ENCODE data around the gene SUGCT.

Gene SUGCT

DNA sequence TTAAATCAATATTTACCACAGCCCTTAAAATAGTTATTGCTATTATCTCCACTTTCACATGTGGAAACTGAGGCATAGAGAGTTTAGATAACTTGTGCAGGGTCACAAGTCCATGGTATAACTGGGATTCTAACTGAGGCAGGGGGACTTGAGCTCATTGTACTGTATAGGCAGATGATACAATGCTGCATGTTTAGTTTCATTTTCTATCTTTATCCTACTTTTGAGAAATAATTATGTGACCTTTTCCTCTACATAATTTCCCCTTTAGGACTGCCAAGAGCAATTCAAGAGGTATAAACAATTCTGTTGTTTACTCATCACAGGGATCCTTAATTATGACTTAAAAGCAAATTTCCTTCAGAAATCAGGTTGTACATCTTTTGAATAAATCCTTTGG, 193.1 kb downstream of the SUGCT start:
- Histone ChIP-seq H3K79me1 (ENCODE audit: low read length) (peaks cover 7% of the 10 kb centered on the region), H3K18ac (ENCODE audit: low read length) (no peak overlapping the region), H3K9ac (ENCODE audit: low read length) (no peak overlapping the region), H3K27ac (ENCODE audit: low read depth, low read length) (no peak overlapping the region), H2AK5ac (ENCODE audit: low read length) (no peak overlapping the region), H2BK120ac (ENCODE audit: insufficient read depth, low read length, poor library complexity) (no peak overlapping the region), H3K23ac (ENCODE audit: low read length) (no peak overlapping the region), H3K79me2 (ENCODE audit: control insufficient read depth, insufficient read depth, low read length, poor library complexity) (no peaks in the 10 kb centered on the region), H2BK5ac (ENCODE audit: low read depth, low read length, poor library complexity) (no peak overlapping the region), H3K4me3 (ENCODE audit: low read depth, low read length) (no peak overlapping the region), H3K14ac (ENCODE audit: low read length) (no peak overlapping the region), H3K36me3 (ENCODE audit: control insufficient read depth in 1 of 2, insufficient read depth in 2 of 2, low read length in 2 of 2) (no peaks in the 10 kb centered on the region), H3K27me3 (ENCODE audit: insufficient read depth, low read length) (no peaks in the 10 kb centered on the region), H4K8ac (ENCODE audit: low read depth, low read length) (no peak overlapping the region), H4K12ac (ENCODE audit: low read depth, low read length) (no peak overlapping the region), H4K91ac (ENCODE audit: low read depth, low read length) (no peak overlapping the region), H3K4me1 (ENCODE audit: control insufficient read depth in 1 of 2, insufficient read depth in 2 of 2, low read length in 2 of 2) (no peaks in the 10 kb centered on the region), H3K4me2 (ENCODE audit: low read length) (no peak overlapping the region), H3K9me3 (ENCODE audit: insufficient read depth, low read depth, low read length) (no peaks in the 10 kb centered on the region), H3K4ac (ENCODE audit: low read depth, low read length) (no peak overlapping the region), H2BK12ac (ENCODE audit: low read length) (no peak overlapping the region), H2AFZ (ENCODE audit: insufficient read depth, low read length, poor library complexity) (no peak overlapping the region)
- DNase-seq, result no peak

DNA sequence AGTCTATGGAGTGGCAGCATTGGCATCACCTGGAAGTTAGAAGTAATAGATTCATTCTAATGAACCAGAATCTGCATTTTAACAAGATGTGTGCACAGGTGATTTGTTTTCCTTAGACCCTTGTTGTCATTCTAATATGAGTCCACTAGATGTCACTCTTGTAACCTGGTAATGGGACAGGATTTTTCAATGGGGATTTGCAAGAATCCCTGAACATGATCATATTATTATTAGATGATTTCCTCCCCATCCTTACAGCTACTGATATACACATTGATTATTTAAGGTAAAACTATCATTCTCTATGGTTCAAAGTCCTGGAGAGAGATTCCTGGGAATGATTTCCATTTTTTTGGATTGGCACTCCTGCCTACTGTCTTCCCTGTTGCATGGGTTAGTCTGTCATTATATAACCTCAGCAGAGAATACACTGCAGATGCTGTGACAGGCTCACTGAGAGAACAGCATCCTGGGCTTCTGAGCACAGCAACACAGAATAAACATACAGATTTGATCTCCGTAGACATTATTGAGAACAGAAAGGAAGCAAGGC, 194.9 kb downstream of the SUGCT start:
- no peak overlapping the region for H3K14ac ChIP-seq (ENCODE audit: low read length)
- H3K4me1 ChIP-seq (ENCODE audit: control insufficient read depth in 1 of 2, insufficient read depth in 2 of 2, low read length in 2 of 2), result no peaks in the 10 kb centered on the region
- no peak overlapping the region for H2BK5ac ChIP-seq (ENCODE audit: low read depth, low read length, poor library complexity)
- H2AK5ac ChIP-seq (ENCODE audit: low read length), result no peak overlapping the region
- no peak overlapping the region for H3K4me3 ChIP-seq (ENCODE audit: low read depth, low read length)
- H4K91ac ChIP-seq (ENCODE audit: low read depth, low read length), result no peak overlapping the region
- peak in 1 of 2 donors; percentile 76 for DNase-seq
- H4K8ac ChIP-seq (ENCODE audit: low read depth, low read length), result no peak overlapping the region
- no peak overlapping the region for H3K4me2 ChIP-seq (ENCODE audit: low read length)
- H3K23ac ChIP-seq (ENCODE audit: low read length), result no peak overlapping the region
- no peaks in the 10 kb centered on the region for H3K36me3 ChIP-seq (ENCODE audit: control insufficient read depth in 1 of 2, insufficient read depth in 2 of 2, low read length in 2 of 2)
- no peaks in the 10 kb centered on the region for H3K9me3 ChIP-seq (ENCODE audit: insufficient read depth, low read depth, low read length)
- no CpG with 5 or more reads among the region's 1 CpG for WGBS (ENCODE audit: extremely low coverage, insufficient coverage, insufficient read length)
- H3K4ac ChIP-seq (ENCODE audit: low read depth, low read length), result no peak overlapping the region
- no peak overlapping the region for H3K18ac ChIP-seq (ENCODE audit: low read length)
- no peak overlapping the region for H2BK120ac ChIP-seq (ENCODE audit: insufficient read depth, low read length, poor library complexity)
- no peak overlapping the region for H3K9ac ChIP-seq (ENCODE audit: low read length)
- peaks cover 7% of the 10 kb centered on the region for H3K79me1 ChIP-seq (ENCODE audit: low read length)
- H4K12ac ChIP-seq (ENCODE audit: low read depth, low read length), result no peak overlapping the region
- no peak overlapping the region for H2BK12ac ChIP-seq (ENCODE audit: low read length)
- H2AFZ ChIP-seq (ENCODE audit: insufficient read depth, low read length, poor library complexity), result no peak overlapping the region
- H3K27me3 ChIP-seq (ENCODE audit: insufficient read depth, low read length), result no peaks in the 10 kb centered on the region
- no peak overlapping the region for H3K27ac ChIP-seq (ENCODE audit: low read depth, low read length)
- no peaks in the 10 kb centered on the region for H3K79me2 ChIP-seq (ENCODE audit: control insufficient read depth, insufficient read depth, low read length, poor library complexity)

DNA sequence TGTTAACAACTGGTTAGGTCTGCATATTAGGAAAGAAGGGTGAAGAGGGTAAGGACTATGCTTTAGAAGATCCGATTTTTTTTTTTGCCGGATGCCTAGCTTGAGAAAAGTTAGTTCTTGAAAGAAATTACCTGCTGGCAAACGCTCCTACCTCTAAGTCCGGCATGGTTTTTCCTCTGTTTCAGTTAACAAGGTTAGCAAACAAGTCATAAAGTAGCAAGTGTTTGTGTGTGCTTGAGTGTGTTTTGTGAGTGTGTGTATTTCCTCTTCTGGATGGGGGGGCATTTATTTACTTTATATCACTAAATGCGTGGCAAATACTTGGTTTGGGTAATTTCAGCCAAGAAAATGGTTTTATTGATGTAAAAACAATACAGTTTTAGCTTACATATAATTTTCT, 195.6 kb downstream of the SUGCT start:
- WGBS (ENCODE audit: extremely low coverage, insufficient coverage, insufficient read length), result no CpG with 5 or more reads among the region's 5 CpGs
- Histone ChIP-seq H3K18ac (ENCODE audit: low read length) (no peak overlapping the region), H3K9me3 (ENCODE audit: insufficient read depth, low read depth, low read length) (no peaks in the 10 kb centered on the region), H4K12ac (ENCODE audit: low read depth, low read length) (no peak overlapping the region), H3K4me3 (ENCODE audit: low read depth, low read length) (no peak overlapping the region), H3K9ac (ENCODE audit: low read length) (no peak overlapping the region), H3K27ac (ENCODE audit: low read depth, low read length) (no peak overlapping the region), H3K23ac (ENCODE audit: low read length) (no peak overlapping the region), H3K4me1 (ENCODE audit: control insufficient read depth in 1 of 2, insufficient read depth in 2 of 2, low read length in 2 of 2) (no peaks in the 10 kb centered on the region), H4K8ac (ENCODE audit: low read depth, low read length) (no peak overlapping the region), H2AFZ (ENCODE audit: insufficient read depth, low read length, poor library complexity) (no peak overlapping the region), H2AK5ac (ENCODE audit: low read length) (no peak overlapping the region), H3K14ac (ENCODE audit: low read length) (no peak overlapping the region), H2BK5ac (ENCODE audit: low read depth, low read length, poor library complexity) (no peak overlapping the region), H3K4me2 (ENCODE audit: low read length) (no peak overlapping the region), H3K36me3 (ENCODE audit: control insufficient read depth in 1 of 2, insufficient read depth in 2 of 2, low read length in 2 of 2) (no peaks in the 10 kb centered on the region), H3K79me1 (ENCODE audit: low read length) (peaks cover 7% of the 10 kb centered on the region), H3K79me2 (ENCODE audit: control insufficient read depth, insufficient read depth, low read length, poor library complexity) (no peaks in the 10 kb centered on the region), H3K27me3 (ENCODE audit: insufficient read depth, low read length) (no peaks in the 10 kb centered on the region), H2BK12ac (ENCODE audit: low read length) (no peak overlapping the region), H3K4ac (ENCODE audit: low read depth, low read length) (no peak overlapping the region), H2BK120ac (ENCODE audit: insufficient read depth, low read length, poor library complexity) (no peak overlapping the region), H4K91ac (ENCODE audit: low read depth, low read length) (no peak overlapping the region)
- DNase-seq, result no peak

DNA sequence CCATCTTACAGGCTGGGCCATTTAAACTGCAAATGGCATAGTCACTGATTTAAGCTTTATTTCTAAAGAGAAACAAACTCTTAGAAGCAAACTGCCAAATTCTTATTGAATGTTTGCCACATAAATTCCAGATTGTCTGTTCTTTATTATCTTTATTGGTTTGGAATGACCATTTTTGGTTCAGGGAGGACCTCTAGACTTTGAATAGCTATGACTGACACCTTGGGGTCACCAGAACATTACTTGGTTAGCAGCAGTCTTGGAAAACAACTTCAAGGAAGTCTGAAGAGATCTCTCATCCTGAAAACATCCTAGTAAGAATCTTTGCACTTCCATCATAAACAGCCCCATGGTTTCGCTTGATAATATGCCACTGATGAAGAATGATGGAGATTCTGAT, 197.1 kb downstream of the SUGCT start:
- Histone ChIP-seq H4K12ac (ENCODE audit: low read depth, low read length) (no peak overlapping the region), H2AFZ (ENCODE audit: insufficient read depth, low read length, poor library complexity) (no peak overlapping the region), H3K36me3 (ENCODE audit: control insufficient read depth in 1 of 2, insufficient read depth in 2 of 2, low read length in 2 of 2) (no peaks in the 10 kb centered on the region), H2BK12ac (ENCODE audit: low read length) (no peak overlapping the region), H3K27ac (ENCODE audit: low read depth, low read length) (no peak overlapping the region), H2BK120ac (ENCODE audit: insufficient read depth, low read length, poor library complexity) (no peak overlapping the region), H3K27me3 (ENCODE audit: insufficient read depth, low read length) (no peaks in the 10 kb centered on the region), H3K4me1 (ENCODE audit: control insufficient read depth in 1 of 2, insufficient read depth in 2 of 2, low read length in 2 of 2) (no peaks in the 10 kb centered on the region), H2BK5ac (ENCODE audit: low read depth, low read length, poor library complexity) (no peak overlapping the region), H4K91ac (ENCODE audit: low read depth, low read length) (no peak overlapping the region), H3K4ac (ENCODE audit: low read depth, low read length) (no peak overlapping the region), H3K79me2 (ENCODE audit: control insufficient read depth, insufficient read depth, low read length, poor library complexity) (no peaks in the 10 kb centered on the region), H4K8ac (ENCODE audit: low read depth, low read length) (no peak overlapping the region), H3K79me1 (ENCODE audit: low read length) (peaks cover 7% of the 10 kb centered on the region), H3K14ac (ENCODE audit: low read length) (no peak overlapping the region), H3K9me3 (ENCODE audit: insufficient read depth, low read depth, low read length) (no peaks in the 10 kb centered on the region), H3K4me2 (ENCODE audit: low read length) (no peak overlapping the region), H3K4me3 (ENCODE audit: low read depth, low read length) (no peak overlapping the region), H2AK5ac (ENCODE audit: low read length) (no peak overlapping the region), H3K23ac (ENCODE audit: low read length) (no peak overlapping the region), H3K9ac (ENCODE audit: low read length) (no peak overlapping the region), H3K18ac (ENCODE audit: low read length) (no peak overlapping the region)
- no CpG with 5 or more reads among the region's 1 CpG for WGBS (ENCODE audit: extremely low coverage, insufficient coverage, insufficient read length)
- no peak for DNase-seq

All from trophoblast cell (in vitro differentiated cells and primary cell).